Esophagus muscularis mucosa (tissue), 4 donors: ENCODE results near the gene THAP4. TPM values are rescaled to one million over a fixed set of nuclear protein-coding genes. Genes with fewer than 3 reads are reported as not detected.

Source experiments
- DNase-seq: peaks from one replicate; pipeline ENCODE4 v3.0.0-alpha.2; 2017; ENCODE audit errors: extremely low spot score
- H3K27ac ChIP-seq, 4 donors: fragments of 200-600 bp; sonication (generic); replicated peaks in 1 of 4; 1 replicate in 3 of 4; 2 replicates in 1 of 4; pipeline ENCODE4 v1.5.1; 2016 to 2019; ENCODE audit warnings: mild to moderate bottlenecking in 1 of 4
- H3K27me3 ChIP-seq, 4 donors: fragments of 200-600 bp; sonication (generic); one replicate each; pipeline versions ENCODE4 v1.5.1 to v1.6.0; 2016 to 2019
- H3K36me3 ChIP-seq, 4 donors: fragments of 200-600 bp; sonication (generic); one replicate each; pipeline ENCODE4 v1.5.1; 2016 to 2019
- H3K4me1 ChIP-seq, 4 donors: fragments of 200-600 bp; sonication (generic); one replicate each; pipeline ENCODE4 v1.5.1; 2016 to 2019
- H3K4me3 ChIP-seq, 4 donors: fragments of 200-600 bp; sonication (generic); 1 replicate in 2 of 4; 2 replicates in 2 of 4; pipeline ENCODE4 v1.5.1; 2016 to 2019; ENCODE audit warnings: mild to moderate bottlenecking in 4 of 4, moderate library complexity in 1 of 4
- H3K9me3 ChIP-seq, 4 donors: fragments of 200-600 bp; sonication (generic); 1 replicate in 3 of 4; 2 replicates in 1 of 4; pipeline ENCODE4 v1.5.1; 2016 to 2019
- CTCF ChIP-seq, 3 experiments: fragments of 200-600 bp in 2 of 3; fragments of 450-650 bp in 1 of 3; sonication (generic) in 2 of 3; IDR thresholded peaks; one replicate each; pipeline ENCODE4 v1.5.1; 2017 to 2019; ENCODE audit warnings: antibody characterized with exemption in 3 of 3, mild to moderate bottlenecking in 2 of 3, moderate library complexity in 1 of 3
- EP300 ChIP-seq: sonication (generic); formaldehyde crosslinking; IDR thresholded peaks from one replicate; pipeline ENCODE4 v1.6.1; 2017; ENCODE audit warnings: antibody characterized with exemption
- POLR2A ChIP-seq: fragments of 450-650 bp; IDR thresholded peaks from one replicate; pipeline ENCODE4 v1.6.1; 2017; ENCODE audit warnings: antibody characterized with exemption, moderate library complexity, mild to moderate bottlenecking, low read depth
- POLR2AphosphoS5 ChIP-seq, 2 donors: sonication (generic); formaldehyde crosslinking; IDR thresholded peaks; one replicate each; pipeline ENCODE4 v1.6.1; 2017; ENCODE audit warnings: antibody characterized with exemption in 2 of 2
- WGBS: methylation state at CpG from one replicate; pipeline ENCODE4 v1.1.5; 2018; 5-methylcytosine and 5-hydroxymethylcytosine counted together
- intact Hi-C: fragments of 100-400 bp; cut with DNase I; formaldehyde crosslinking; loops from one replicate; pipeline ENCODE4 v1.15.1; 2023
- total RNA-seq, 4 donors: library from RNA; depleted of rRNA; stranded (reverse); fragments of >200 nt; gene quantifications; one replicate each; pipeline versions ENCODE4 v1.1.0 to v1.2.1, GENCODE V29; 2016

The THAP4 gene
- total RNA-seq, 4 donors from 2014 or later = 37.0 to 69.8 (median 49.6) TPM

GRCh38 chr2:241648453-241648852, 11.5 kb upstream of the THAP4 start:
- no peak overlapping the region for H3K4me3 ChIP-seq
- H3K4me1 ChIP-seq = peaks cover 37 to 62% (median 53%) of the 10 kb centered on the region in 4 donors
- no peaks in the 10 kb centered on the region for H3K27me3 ChIP-seq
- TF ChIP-seq POLR2A (no peak), CTCF (IDR thresholded peaks at IDR 0.05) (no peak), POLR2AphosphoS5 (IDR thresholded peaks at IDR 0.05) (no peak), EP300 (no peak)
- H3K9me3 ChIP-seq = no peaks in the 10 kb centered on the region
- peaks cover 14 to 35% (median 31%) of the 10 kb centered on the region in 4 donors for H3K36me3 ChIP-seq
- WGBS = 83% methylated on average over 6 of the region's 6 CpGs
- intact Hi-C loops = no loop called here
- DNase-seq = no peak
- H3K27ac ChIP-seq = no peak overlapping the region

GRCh38 chr2:241645915-241646645, 9.1 kb upstream of the THAP4 start:
- Histone ChIP-seq H3K27me3 (no peaks in the 10 kb centered on the region), H3K36me3 (peaks cover 0 to 11% (median 8%) of the 10 kb centered on the region in 4 donors), H3K4me3 (no peak overlapping the region), H3K4me1 (peaks cover 47 to 81% (median 65%) of the 10 kb centered on the region in 4 donors), H3K27ac (peak overlapping the region in 3 of 4 donors; percentile 19 to 74 (median 61)), H3K9me3 (no peaks in the 10 kb centered on the region)
- DNase-seq = no peak
- intact Hi-C loops = no loop called here
- 93% methylated on average over 9 of the region's 14 CpGs for WGBS
- TF ChIP-seq POLR2A (no peak), CTCF (IDR thresholded peaks at IDR 0.05) (no peak), EP300 (no peak), POLR2AphosphoS5 (IDR thresholded peaks at IDR 0.05) (no peak)

GRCh38 chr2:241645056-241645914, 8.3 kb upstream of the THAP4 start:
- intact Hi-C loops = no loop called here
- H3K4me1 ChIP-seq = peaks cover 55 to 84% (median 71%) of the 10 kb centered on the region in 4 donors
- 87% methylated on average over 11 of the region's 26 CpGs for WGBS
- H3K4me3 ChIP-seq = no peak overlapping the region
- H3K27ac ChIP-seq = no peak overlapping the region
- DNase-seq = no peak
- TF ChIP-seq POLR2A (no peak), EP300 (no peak), CTCF (IDR thresholded peaks at IDR 0.05) (no peak), POLR2AphosphoS5 (IDR thresholded peaks at IDR 0.05) (no peak)
- H3K36me3 ChIP-seq = peaks cover 0 to 5% (median 4%) of the 10 kb centered on the region in 4 donors
- H3K27me3 ChIP-seq = no peaks in the 10 kb centered on the region
- no peaks in the 10 kb centered on the region for H3K9me3 ChIP-seq

- intact Hi-C loops = no loop called here
- 48% methylated on average over 2 of the region's 2 CpGs for WGBS
- no peak for TF ChIP-seq EP300
- no peaks in the 10 kb centered on the region for H3K9me3 ChIP-seq
- H3K4me1 ChIP-seq = peaks cover 47 to 70% (median 57%) of the 10 kb centered on the region in 4 donors
- H3K27ac ChIP-seq = peak overlapping the region in 2 of 4 donors; percentile 34 to 62
- no peak overlapping the region for H3K4me3 ChIP-seq
- peaks cover 0 to 10% (median 7%) of the 10 kb centered on the region in 4 donors for H3K36me3 ChIP-seq
- H3K27me3 ChIP-seq = no peaks in the 10 kb centered on the region
- DNase-seq = no peak
These were observed 4.7 kb upstream of the THAP4 start for GRCh38 chr2:241641631-241642030.
